Natural killer cell (primary cell): Measurements from ENCODE around the gene RIMBP2. TPM values are rescaled to one million over a fixed set of nuclear protein-coding genes. Genes with fewer than 3 reads are reported as not detected.

Source experiments
- ATAC-seq, 3 donors: fragments of 150-1000 bp in 2 of 3; fragments of 200-7000 bp in 1 of 3; cut with Tn5 transposase; 1 replicate in 1 of 3; 2 replicates in 2 of 3; pipeline ENCODE4 v1.10.0; 2021; ENCODE audit warnings: mild to moderate bottlenecking in 2 of 3, moderate library complexity in 2 of 3
- DNase-seq, 2 donors: peaks; one replicate each; pipeline versions ENCODE4 v3.0.0 to v3.0.0-alpha.2; 2013 to 2021; ENCODE audit warnings: mixed read lengths in 1 of 2
- H3K27ac ChIP-seq: one replicate; pipeline ENCODE4 v1.5.1; 2013; ENCODE audit warnings: mild to moderate bottlenecking, low read length
- H3K27me3 ChIP-seq: one replicate; pipeline ENCODE4 v1.6.1; 2013; ENCODE audit warnings: low read length; ENCODE audit not compliant: control insufficient read depth, insufficient read depth
- H3K36me3 ChIP-seq: one replicate; pipeline ENCODE4 v1.6.1; 2013; ENCODE audit warnings: low read length; ENCODE audit not compliant: control insufficient read depth, insufficient read depth
- H3K4me1 ChIP-seq: one replicate; pipeline ENCODE4 v1.6.1; 2013; ENCODE audit warnings: low read length; ENCODE audit not compliant: control insufficient read depth, insufficient read depth
- H3K4me3 ChIP-seq: one replicate; pipeline ENCODE4 v1.5.1; 2013; ENCODE audit warnings: low read length
- H3K9me3 ChIP-seq: one replicate; pipeline ENCODE4 v1.6.1; 2013; ENCODE audit warnings: low read length; ENCODE audit not compliant: control insufficient read depth, insufficient read depth
- H3K27ac Mint-ChIP-seq, 2 donors: one replicate each; pipeline ENCODE4 v1.8.0; 2022; ENCODE audit warnings: mild to moderate bottlenecking in 2 of 2, mixed read lengths in 2 of 2, moderate library complexity in 1 of 2
- H3K27me3 Mint-ChIP-seq, 2 donors: one replicate each; pipeline ENCODE4 v1.8.0; 2022; ENCODE audit warnings: low read depth in 2 of 2, mixed read lengths in 2 of 2
- H3K36me3 Mint-ChIP-seq: one replicate; pipeline ENCODE4 v1.8.0; 2022; ENCODE audit warnings: mixed read lengths
- H3K4me1 Mint-ChIP-seq, 2 donors: one replicate each; pipeline ENCODE4 v1.8.0; 2022; ENCODE audit warnings: mixed read lengths in 2 of 2
- H3K4me3 Mint-ChIP-seq: one replicate; pipeline ENCODE4 v1.8.0; 2022; ENCODE audit warnings: mild to moderate bottlenecking, moderate library complexity, mixed read lengths
- H3K9me3 Mint-ChIP-seq, 2 donors: one replicate each; pipeline ENCODE4 v1.8.0; 2022; ENCODE audit warnings: mixed read lengths in 2 of 2
- CTCF ChIP-seq: fragments of 200-600 bp; IDR thresholded peaks from one replicate; pipeline ENCODE4 v1.8.0; 2022; ENCODE audit warnings: antibody characterized with exemption
- WGBS: methylation state at CpG from one replicate; pipeline ENCODE4 v1.1.7; 2013; ENCODE audit warnings: missing lambda C conversion rate; ENCODE audit not compliant: insufficient coverage; 5-methylcytosine and 5-hydroxymethylcytosine counted together
- intact Hi-C: fragments of 100-400 bp; cut with micrococcal nuclease; formaldehyde crosslinking; loops from one replicate; pipeline ENCODE4 v1.14.2; 2022
- total RNA-seq, 4 donors: library from RNA; stranded (reverse); fragments of 120-200 nt in 1 of 4; gene quantifications; one replicate each; pipeline versions ENCODE4 v1.2.3 to v1.2.4, GENCODE V29; 2013 to 2022

RIMBP2 gene
- total RNA-seq, 3 donors from 2014 or later (not counting 1 experiment from before 2014, with no cell fraction given) = not detected

- H3K27ac ChIP-seq = no peak overlapping the region
- no peaks in the 10 kb centered on the region for H3K4me1 Mint-ChIP-seq
- no peak overlapping the region for H3K4me3 ChIP-seq
- ATAC-seq = no peak
- WGBS = 85% methylated on average over 7 of the region's 9 CpGs
- peaks cover 0 to 4% of the 10 kb centered on the region in 2 donors for H3K9me3 Mint-ChIP-seq
- no peak for DNase-seq
- no peaks in the 10 kb centered on the region for H3K36me3 Mint-ChIP-seq
- H3K27me3 Mint-ChIP-seq = peaks cover 4% of the 10 kb centered on the region in 2 donors
- H3K36me3 ChIP-seq = no peaks in the 10 kb centered on the region
- intact Hi-C loops = no loop called here
- H3K9me3 ChIP-seq = peaks cover 4% of the 10 kb centered on the region
- no peak overlapping the region for H3K4me3 Mint-ChIP-seq
- no peak for TF ChIP-seq CTCF
- no peaks in the 10 kb centered on the region for H3K27me3 ChIP-seq
- no peak overlapping the region for H3K27ac Mint-ChIP-seq
- H3K4me1 ChIP-seq = no peaks in the 10 kb centered on the region
Measured at GRCh38 chr12:130729344-130729743, 13.2 kb upstream of the RIMBP2 start.

- Histone ChIP-seq H3K27me3 (no peaks in the 10 kb centered on the region), H3K27ac (no peak overlapping the region), H3K4me3 (no peak overlapping the region), H3K4me1 (no peaks in the 10 kb centered on the region), H3K36me3 (no peaks in the 10 kb centered on the region), H3K9me3 (peaks cover 4% of the 10 kb centered on the region)
- DNase-seq = no peak
- no peaks in the 10 kb centered on the region for H3K36me3 Mint-ChIP-seq
- H3K27me3 Mint-ChIP-seq = peaks cover 0 to 4% of the 10 kb centered on the region in 2 donors
- no peak overlapping the region for H3K27ac Mint-ChIP-seq
- intact Hi-C loops = no loop called here
- no peaks in the 10 kb centered on the region for H3K4me1 Mint-ChIP-seq
- peak in 1 of 3 donors; percentile 35 for ATAC-seq
- TF ChIP-seq CTCF = no peak
- 91% methylated on average over 32 of the region's 32 CpGs for WGBS
- H3K4me3 Mint-ChIP-seq = no peak overlapping the region
- peaks cover 2 to 5% of the 10 kb centered on the region in 2 donors for H3K9me3 Mint-ChIP-seq
Measured at GRCh38 chr12:130728158-130729058, 12.3 kb upstream of the RIMBP2 start.

- H3K36me3 ChIP-seq = no peaks in the 10 kb centered on the region
- Mint-ChIP-seq H3K4me3 (no peak overlapping the region), H3K4me1 (no peaks in the 10 kb centered on the region), H3K27ac (no peak overlapping the region), H3K27me3 (peaks cover 24 to 26% of the 10 kb centered on the region in 2 donors), H3K36me3 (peaks cover 22% of the 10 kb centered on the region), H3K9me3 (peaks cover 12 to 16% of the 10 kb centered on the region in 2 donors)
- no peak overlapping the region for H3K27ac ChIP-seq
- no peak for TF ChIP-seq CTCF
- intact Hi-C loops = no loop called here
- no peak for ATAC-seq
- WGBS = 66% methylated on average over 8 of the region's 8 CpGs
- peaks cover 23% of the 10 kb centered on the region for H3K27me3 ChIP-seq
- H3K4me3 ChIP-seq = no peak overlapping the region
- DNase-seq = no peak
- H3K9me3 ChIP-seq = no peaks in the 10 kb centered on the region
- H3K4me1 ChIP-seq = peaks cover 4% of the 10 kb centered on the region
Measured at GRCh38 chr12:130719263-130719859, 3.3 kb upstream of the RIMBP2 start.
